Karpas-422 (cell line): Measurements from ENCODE around the gene HMCN2. TPM values are rescaled to one million over a fixed set of nuclear protein-coding genes. Genes with fewer than 3 reads are reported as not detected.

Experiments used
- DNase-seq: peaks from one replicate; pipeline ENCODE4 v3.0.0-alpha.2; 2015
- H2AFZ ChIP-seq: fragments of 200-600 bp; sonication (generic); 2 replicates; pipeline ENCODE4 v1.6.1; 2014; ENCODE audit warnings: antibody characterized with exemption, low read length, mixed read lengths
- H3K27ac ChIP-seq: fragments of 200-600 bp; sonication (generic); 2 replicates; pipeline ENCODE4 v1.5.1; 2014; ENCODE audit warnings: mild to moderate bottlenecking, low read length, moderate library complexity
- H3K27me3 ChIP-seq: fragments of 200-600 bp; sonication (generic); 2 replicates; pipeline ENCODE4 v1.6.1; 2014; ENCODE audit warnings: low read length, mixed read lengths
- H3K36me3 ChIP-seq: fragments of 200-600 bp; sonication (generic); 2 replicates; pipeline ENCODE4 v1.6.1; 2014; ENCODE audit warnings: low read length, mixed read lengths; ENCODE audit not compliant: insufficient read depth
- H3K4me1 ChIP-seq: fragments of 200-600 bp; sonication (generic); 2 replicates; pipeline ENCODE4 v1.6.1; 2014; ENCODE audit warnings: mild to moderate bottlenecking, low read length, mixed read lengths
- H3K4me2 ChIP-seq: fragments of 200-600 bp; sonication (generic); 2 replicates; pipeline ENCODE4 v1.6.1; 2014; ENCODE audit warnings: low read length, low read depth, mild to moderate bottlenecking; ENCODE audit not compliant: poor library complexity, severe bottlenecking
- H3K4me3 ChIP-seq: fragments of 200-600 bp; sonication (generic); 2 replicates; pipeline ENCODE4 v1.5.1; 2014; ENCODE audit warnings: mild to moderate bottlenecking, antibody characterized with exemption, low read length, mixed read lengths
- H3K79me2 ChIP-seq: fragments of 200-600 bp; sonication (generic); 2 replicates; pipeline ENCODE4 v1.6.1; 2014; ENCODE audit warnings: mild to moderate bottlenecking, low read length, mixed read lengths
- H3K9ac ChIP-seq: fragments of 200-600 bp; sonication (generic); 2 replicates; pipeline ENCODE4 v1.6.0; 2014; ENCODE audit warnings: low read length
- H3K9me2 ChIP-seq: fragments of 200-600 bp; sonication (generic), shearing (Covaris generic); replicated peaks from 2 replicates; pipeline ENCODE4 v1.6.0; 2014; ENCODE audit warnings: mild to moderate bottlenecking, low read length, moderate library complexity; ENCODE audit not compliant: insufficient read depth
- H3K9me3 ChIP-seq: fragments of 300-700, 200-600 bp; sonication (generic); 2 replicates; pipeline ENCODE4 v1.6.1; 2014; ENCODE audit warnings: low read length, mixed read lengths
- H4K20me1 ChIP-seq: fragments of 200-600 bp; sonication (generic); 2 replicates; pipeline ENCODE4 v1.6.1; 2014; ENCODE audit warnings: mild to moderate bottlenecking, antibody characterized with exemption, low read length, low read depth; ENCODE audit not compliant: insufficient read depth
- total RNA-seq: library from RNA; depleted of rRNA; stranded (reverse); fragments of >200 nt; shearing (Covaris generic); gene quantifications from 2 replicates; pipeline ENCODE4 v1.2.3, GENCODE V29; 2014; ENCODE audit warnings: low replicate concordance

Gene HMCN2
- total RNA-seq, 1 experiment from 2014 or later = not detected

GRCh38 chr9:130295945-130296782 lies 30.6 kb downstream of the HMCN2 start:
- Histone ChIP-seq H3K9me2 (no peaks in the 10 kb centered on the region), H3K4me2 (no peak overlapping the region), H3K9me3 (no peaks in the 10 kb centered on the region), H3K9ac (no peak overlapping the region), H3K4me3 (no peak overlapping the region), H4K20me1 (no peaks in the 10 kb centered on the region), H3K4me1 (no peaks in the 10 kb centered on the region), H3K79me2 (no peaks in the 10 kb centered on the region), H2AFZ (no peak overlapping the region), H3K36me3 (no peaks in the 10 kb centered on the region), H3K27ac (no peak overlapping the region), H3K27me3 (no peaks in the 10 kb centered on the region)
- peak; percentile 11 for DNase-seq

- Histone ChIP-seq H3K27me3 (no peaks in the 10 kb centered on the region), H4K20me1 (no peaks in the 10 kb centered on the region), H3K4me3 (no peak overlapping the region), H3K9ac (no peak overlapping the region), H3K4me1 (no peaks in the 10 kb centered on the region), H3K27ac (no peak overlapping the region), H3K36me3 (no peaks in the 10 kb centered on the region), H3K79me2 (no peaks in the 10 kb centered on the region), H3K9me2 (no peaks in the 10 kb centered on the region), H2AFZ (no peak overlapping the region), H3K4me2 (no peak overlapping the region), H3K9me3 (no peaks in the 10 kb centered on the region)
- no peak for DNase-seq
These were observed 31.2 kb downstream of the HMCN2 start for GRCh38 chr9:130296783-130297055.

GRCh38 chr9:130297371-130297770 lies 31.8 kb downstream of the HMCN2 start:
- Histone ChIP-seq H4K20me1 (no peaks in the 10 kb centered on the region), H3K4me3 (no peak overlapping the region), H2AFZ (no peak overlapping the region), H3K9me2 (no peaks in the 10 kb centered on the region), H3K27ac (no peak overlapping the region), H3K9ac (no peak overlapping the region), H3K79me2 (no peaks in the 10 kb centered on the region), H3K36me3 (no peaks in the 10 kb centered on the region), H3K4me2 (no peak overlapping the region), H3K27me3 (no peaks in the 10 kb centered on the region), H3K4me1 (no peaks in the 10 kb centered on the region), H3K9me3 (no peaks in the 10 kb centered on the region)
- no peak for DNase-seq

GRCh38 chr9:130298662-130299279 lies 33.2 kb downstream of the HMCN2 start:
- Histone ChIP-seq H2AFZ (no peak overlapping the region), H3K4me3 (no peak overlapping the region), H3K9me3 (no peaks in the 10 kb centered on the region), H3K79me2 (no peaks in the 10 kb centered on the region), H3K9ac (no peak overlapping the region), H3K27ac (no peak overlapping the region), H3K9me2 (no peaks in the 10 kb centered on the region), H3K27me3 (no peaks in the 10 kb centered on the region), H3K4me1 (no peaks in the 10 kb centered on the region), H4K20me1 (no peaks in the 10 kb centered on the region), H3K36me3 (no peaks in the 10 kb centered on the region), H3K4me2 (no peak overlapping the region)
- DNase-seq = peak; percentile 49

GRCh38 chr9:130299785-130300615 lies 34.4 kb downstream of the HMCN2 start:
- DNase-seq = no peak
- Histone ChIP-seq H3K4me3 (no peak overlapping the region), H4K20me1 (no peaks in the 10 kb centered on the region), H3K36me3 (no peaks in the 10 kb centered on the region), H3K27me3 (no peaks in the 10 kb centered on the region), H3K27ac (no peak overlapping the region), H3K4me1 (no peaks in the 10 kb centered on the region), H3K9me2 (no peaks in the 10 kb centered on the region), H2AFZ (no peak overlapping the region), H3K4me2 (no peak overlapping the region), H3K9ac (no peak overlapping the region), H3K79me2 (no peaks in the 10 kb centered on the region), H3K9me3 (no peaks in the 10 kb centered on the region)

GRCh38 chr9:130300739-130301138 lies 35.2 kb downstream of the HMCN2 start:
- no peak for DNase-seq
- no peaks in the 10 kb centered on the region for H3K9me3 ChIP-seq
- no peak overlapping the region for H3K4me3 ChIP-seq
- H3K4me2 ChIP-seq = no peak overlapping the region
- H3K27me3 ChIP-seq = no peaks in the 10 kb centered on the region
- H3K79me2 ChIP-seq = no peaks in the 10 kb centered on the region
- H3K9ac ChIP-seq = no peak overlapping the region
- H2AFZ ChIP-seq = no peak overlapping the region
- H4K20me1 ChIP-seq = no peaks in the 10 kb centered on the region
- H3K9me2 ChIP-seq = no peaks in the 10 kb centered on the region
- H3K36me3 ChIP-seq = no peaks in the 10 kb centered on the region
- no peak overlapping the region for H3K27ac ChIP-seq
- H3K4me1 ChIP-seq = no peaks in the 10 kb centered on the region

GRCh38 chr9:130301483-130302286 lies 36.1 kb downstream of the HMCN2 start:
- Histone ChIP-seq H3K4me3 (no peak overlapping the region), H3K4me2 (no peak overlapping the region), H3K9ac (no peak overlapping the region), H3K9me3 (no peaks in the 10 kb centered on the region), H2AFZ (no peak overlapping the region), H4K20me1 (no peaks in the 10 kb centered on the region), H3K4me1 (no peaks in the 10 kb centered on the region), H3K9me2 (no peaks in the 10 kb centered on the region), H3K27ac (no peak overlapping the region), H3K27me3 (no peaks in the 10 kb centered on the region), H3K79me2 (no peaks in the 10 kb centered on the region), H3K36me3 (no peaks in the 10 kb centered on the region)
- no peak for DNase-seq
